ENCODE data around the gene OSMR.
"Not testable (repeated sequence)": the region's sequence is repeated elsewhere in the genome, so short reads cannot be mapped to it uniquely, and the experiment has no call there.

Gene OSMR

GRCh38 chr5:38858839-38859238, 13.0 kb downstream of the OSMR start:
- no peaks in the 10 kb centered on the region for H4K20me1 ChIP-seq (ENCODE audit: insufficient read depth)
- no peak overlapping the region for H3K4me2 ChIP-seq
- no peak overlapping the region for H3K9ac ChIP-seq
- no peaks in the 10 kb centered on the region for H3K36me3 ChIP-seq (ENCODE audit: insufficient read depth)
- no peak overlapping the region for H2AFZ ChIP-seq (ENCODE audit: low read depth)
- H3K27ac ChIP-seq, result no peak overlapping the region
- no peaks in the 10 kb centered on the region for H3K79me2 ChIP-seq (ENCODE audit: insufficient read depth, low read depth)
- H3K27me3 ChIP-seq (ENCODE audit: insufficient read depth, low read depth), result no peaks in the 10 kb centered on the region
- no peak overlapping the region for H3K4me3 ChIP-seq (IDR thresholded peaks at IDR 0.05; ENCODE audit: insufficient read depth, low read depth, low read length)
- no peaks in the 10 kb centered on the region for H3K4me1 ChIP-seq (ENCODE audit: low read depth, poor library complexity, severe bottlenecking)
- no peak for TF ChIP-seq CTCF (conservative IDR thresholded peaks at IDR 0.05; ENCODE audit: low read depth, low read length)

- H3K27me3 ChIP-seq (ENCODE audit: insufficient read depth, low read depth); H3K9ac ChIP-seq; H3K36me3 ChIP-seq (ENCODE audit: insufficient read depth); H3K27ac ChIP-seq; H3K4me1 ChIP-seq (ENCODE audit: low read depth, poor library complexity, severe bottlenecking); H3K79me2 ChIP-seq (ENCODE audit: insufficient read depth, low read depth); H3K4me2 ChIP-seq; H3K4me3 ChIP-seq (IDR thresholded peaks at IDR 0.05; ENCODE audit: insufficient read depth, low read depth, low read length); H4K20me1 ChIP-seq (ENCODE audit: insufficient read depth); H2AFZ ChIP-seq (ENCODE audit: low read depth): not testable (repeated sequence)
These were observed 16.4 kb downstream of the OSMR start for GRCh38 chr5:38861986-38862770.

GRCh38 chr5:38866362-38867031, 20.7 kb downstream of the OSMR start:
- no peaks in the 10 kb centered on the region for H3K79me2 ChIP-seq (ENCODE audit: insufficient read depth, low read depth)
- no peaks in the 10 kb centered on the region for H3K27me3 ChIP-seq (ENCODE audit: insufficient read depth, low read depth)
- no peak overlapping the region for H3K9ac ChIP-seq
- H3K4me2 ChIP-seq, result no peak overlapping the region
- no peak overlapping the region for H3K27ac ChIP-seq
- no peak overlapping the region for H3K4me3 ChIP-seq (IDR thresholded peaks at IDR 0.05; ENCODE audit: insufficient read depth, low read depth, low read length)
- no peak overlapping the region for H2AFZ ChIP-seq (ENCODE audit: low read depth)
- no peaks in the 10 kb centered on the region for H3K4me1 ChIP-seq (ENCODE audit: low read depth, poor library complexity, severe bottlenecking)
- H3K36me3 ChIP-seq (ENCODE audit: insufficient read depth), result no peaks in the 10 kb centered on the region
- H4K20me1 ChIP-seq (ENCODE audit: insufficient read depth), result no peaks in the 10 kb centered on the region
- no peak for TF ChIP-seq CTCF (conservative IDR thresholded peaks at IDR 0.05; ENCODE audit: low read depth, low read length)

- no peaks in the 10 kb centered on the region for H3K27me3 ChIP-seq (ENCODE audit: insufficient read depth, low read depth)
- H4K20me1 ChIP-seq (ENCODE audit: insufficient read depth), result no peaks in the 10 kb centered on the region
- no peak overlapping the region for H3K4me2 ChIP-seq
- no peak overlapping the region for H3K4me3 ChIP-seq (IDR thresholded peaks at IDR 0.05; ENCODE audit: insufficient read depth, low read depth, low read length)
- no peaks in the 10 kb centered on the region for H3K36me3 ChIP-seq (ENCODE audit: insufficient read depth)
- H3K79me2 ChIP-seq (ENCODE audit: insufficient read depth, low read depth), result no peaks in the 10 kb centered on the region
- no peak overlapping the region for H2AFZ ChIP-seq (ENCODE audit: low read depth)
- H3K27ac ChIP-seq, result no peak overlapping the region
- H3K4me1 ChIP-seq (ENCODE audit: low read depth, poor library complexity, severe bottlenecking), result no peaks in the 10 kb centered on the region
- no peak for TF ChIP-seq CTCF (conservative IDR thresholded peaks at IDR 0.05; ENCODE audit: low read depth, low read length)
- H3K9ac ChIP-seq, result no peak overlapping the region
These were observed 21.2 kb downstream of the OSMR start for GRCh38 chr5:38867032-38867398.

- no peak overlapping the region for H3K9ac ChIP-seq
- H2AFZ ChIP-seq (ENCODE audit: low read depth), result no peak overlapping the region
- H3K27ac ChIP-seq, result no peak overlapping the region
- no peak overlapping the region for H3K4me2 ChIP-seq
- no peaks in the 10 kb centered on the region for H3K4me1 ChIP-seq (ENCODE audit: low read depth, poor library complexity, severe bottlenecking)
- TF ChIP-seq CTCF (conservative IDR thresholded peaks at IDR 0.05; ENCODE audit: low read depth, low read length), result no peak
- no peak overlapping the region for H3K4me3 ChIP-seq (IDR thresholded peaks at IDR 0.05; ENCODE audit: insufficient read depth, low read depth, low read length)
- H3K27me3 ChIP-seq (ENCODE audit: insufficient read depth, low read depth), result no peaks in the 10 kb centered on the region
- no peaks in the 10 kb centered on the region for H3K79me2 ChIP-seq (ENCODE audit: insufficient read depth, low read depth)
- H3K36me3 ChIP-seq (ENCODE audit: insufficient read depth), result no peaks in the 10 kb centered on the region
- H4K20me1 ChIP-seq (ENCODE audit: insufficient read depth), result no peaks in the 10 kb centered on the region
These were observed 21.6 kb downstream of the OSMR start for GRCh38 chr5:38867416-38867815.
